Hepatocyte (in vitro differentiated cells): Measurements from ENCODE around the gene ANO3.
"Not testable (repeated sequence)": the region's sequence is repeated elsewhere in the genome, so short reads cannot be mapped to it uniquely, and the experiment has no call there.

Experiments
- EZH2 ChIP-seq: fragments of 200-600 bp; sonication (generic); IDR thresholded peaks from 2 replicates; pipeline ENCODE4 v1.6.1; 2016; ENCODE audit warnings: antibody characterized with exemption, mild to moderate bottlenecking, borderline replicate concordance
- EZH2phosphoT487 ChIP-seq: fragments of 200-600 bp; sonication (generic); IDR thresholded peaks from one replicate; pipeline ENCODE4 v1.6.1; 2018; ENCODE audit warnings: antibody characterized with exemption, mild to moderate bottlenecking, low read depth, moderate library complexity; ENCODE audit not compliant: unreplicated experiment, severe bottlenecking
- TF ChIP-seq, protein P1 (sequence below): fragments of 200-600 bp; sonication (generic); IDR thresholded peaks from 2 replicates; pipeline ENCODE4 v1.5.1; 2016; ENCODE audit warnings: antibody characterized with exemption, mild to moderate bottlenecking; ENCODE audit not compliant: poor library complexity

DNA sequence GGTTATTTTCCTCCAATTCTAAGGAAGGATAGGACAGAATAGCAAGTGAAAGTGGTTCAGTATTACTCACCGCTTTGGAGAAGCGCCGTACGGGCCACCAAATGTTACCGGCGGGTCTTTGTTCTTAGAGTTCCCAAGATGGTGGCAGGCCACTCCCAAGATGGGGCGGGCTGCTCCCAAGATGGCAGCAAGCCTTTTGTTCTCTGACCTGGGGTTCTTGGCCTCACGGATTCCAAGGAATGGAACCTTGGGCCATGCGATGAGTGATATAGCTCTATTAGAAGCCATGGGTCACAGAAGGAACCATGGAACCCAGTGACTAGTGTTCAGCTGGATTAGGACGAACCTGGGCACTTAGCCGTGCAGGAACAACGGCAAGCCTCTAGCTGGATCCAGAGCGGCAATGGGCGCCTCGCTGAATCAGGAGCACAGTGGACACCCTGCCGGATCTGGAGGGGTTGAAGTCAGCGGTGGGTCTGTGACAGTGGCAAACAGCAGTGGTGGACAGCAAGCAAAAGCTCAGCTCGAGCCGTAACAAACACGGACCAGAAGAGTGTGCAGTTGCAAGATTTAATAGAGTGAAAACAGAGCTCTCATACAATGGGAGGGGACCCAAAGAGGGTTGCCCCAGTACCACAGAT, 265.2 kb downstream of the ANO3 start:
- TF ChIP-seq EZH2, EZH2phosphoT487: not testable (repeated sequence)
- TF ChIP-seq, protein P1, sequence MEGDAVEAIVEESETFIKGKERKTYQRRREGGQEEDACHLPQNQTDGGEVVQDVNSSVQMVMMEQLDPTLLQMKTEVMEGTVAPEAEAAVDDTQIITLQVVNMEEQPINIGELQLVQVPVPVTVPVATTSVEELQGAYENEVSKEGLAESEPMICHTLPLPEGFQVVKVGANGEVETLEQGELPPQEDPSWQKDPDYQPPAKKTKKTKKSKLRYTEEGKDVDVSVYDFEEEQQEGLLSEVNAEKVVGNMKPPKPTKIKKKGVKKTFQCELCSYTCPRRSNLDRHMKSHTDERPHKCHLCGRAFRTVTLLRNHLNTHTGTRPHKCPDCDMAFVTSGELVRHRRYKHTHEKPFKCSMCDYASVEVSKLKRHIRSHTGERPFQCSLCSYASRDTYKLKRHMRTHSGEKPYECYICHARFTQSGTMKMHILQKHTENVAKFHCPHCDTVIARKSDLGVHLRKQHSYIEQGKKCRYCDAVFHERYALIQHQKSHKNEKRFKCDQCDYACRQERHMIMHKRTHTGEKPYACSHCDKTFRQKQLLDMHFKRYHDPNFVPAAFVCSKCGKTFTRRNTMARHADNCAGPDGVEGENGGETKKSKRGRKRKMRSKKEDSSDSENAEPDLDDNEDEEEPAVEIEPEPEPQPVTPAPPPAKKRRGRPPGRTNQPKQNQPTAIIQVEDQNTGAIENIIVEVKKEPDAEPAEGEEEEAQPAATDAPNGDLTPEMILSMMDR: not testable (repeated sequence)
